Bone marrow (tissue), 2 donors: Measurements from ENCODE around the gene CES3.
"Not testable (repeated sequence)": the region's sequence is repeated elsewhere in the genome, so short reads cannot be mapped to it uniquely, and the experiment has no call there.

ENCODE experiments used
- DNase-seq, 2 donors: peaks; one replicate each; lab custom pipeline; 2025; lab: John Stamatoyannopoulos, UW

CES3 gene

GRCh38 chr16:66970775-66971720 lies 10.0 kb downstream of the CES3 start:
- DNase-seq, result no peak

- no peak for DNase-seq
Observed at GRCh38 chr16:66972983-66973382, 11.9 kb downstream of the CES3 start.

GRCh38 chr16:66973716-66974115 lies 12.7 kb downstream of the CES3 start:
- DNase-seq, result no peak

GRCh38 chr16:66974156-66974931 lies 13.3 kb downstream of the CES3 start:
- not testable (repeated sequence) for DNase-seq

- not testable (repeated sequence) for DNase-seq
Observed at GRCh38 chr16:66974932-66975246, 13.8 kb downstream of the CES3 start.

- no peak for DNase-seq
Observed at GRCh38 chr16:66975302-66975893, 14.3 kb downstream of the CES3 start.

GRCh38 chr16:66976746-66977145 lies 15.7 kb downstream of the CES3 start:
- no peak for DNase-seq

GRCh38 chr16:66977341-66978113 lies 16.5 kb downstream of the CES3 start:
- peak; percentile 65 to 90 for DNase-seq

- no peak for DNase-seq
Observed at GRCh38 chr16:66979011-66979717, 18.1 kb downstream of the CES3 start.

- no peak for DNase-seq
Observed at GRCh38 chr16:66983033-66983432, 22.0 kb downstream of the CES3 start.

GRCh38 chr16:66984892-66985311 lies 23.8 kb downstream of the CES3 start:
- no peak for DNase-seq

- no peak for DNase-seq
Observed at GRCh38 chr16:66986559-66986958, 25.5 kb downstream of the CES3 start.

GRCh38 chr16:66988197-66988788 lies 27.2 kb downstream of the CES3 start, which contains the start of gene CES4A:
Gene CES4A, plus strand, starts transcription at chr16:66988589. Its CDS starts 184 bp downstream, at chr16:66988773.
- DNase-seq, result no peak

- DNase-seq, result no peak
Observed at GRCh38 chr16:66991545-66992077, 30.5 kb downstream of the CES3 start.

GRCh38 chr16:66993558-66993957 lies 32.5 kb downstream of the CES3 start:
- DNase-seq, result not testable (repeated sequence)

GRCh38 chr16:66996324-66996982 lies 35.4 kb downstream of the CES3 start:
- DNase-seq, result no peak

- DNase-seq, result no peak
Observed at GRCh38 chr16:66996983-66997358, 35.9 kb downstream of the CES3 start.

GRCh38 chr16:67000384-67001351 lies 39.6 kb downstream of the CES3 start:
- no peak for DNase-seq

GRCh38 chr16:67001726-67002125 lies 40.7 kb downstream of the CES3 start:
- no peak for DNase-seq
